OCI-LY3 (cell line): ENCODE results near the gene MYH15.

Source experiments
- H2AFZ ChIP-seq: fragments of 200-600, 300-600 bp; shearing (Covaris generic); 2 replicates; pipeline ENCODE4 v1.6.0; 2014; ENCODE audit warnings: antibody characterized with exemption, low read depth, low read length
- H3K27ac ChIP-seq: fragments of 200-600, 300-600 bp; sonication (generic); 2 replicates; pipeline ENCODE4 v1.5.1; 2014; ENCODE audit warnings: mild to moderate bottlenecking, low read length, moderate library complexity, mixed read lengths
- H3K27me3 ChIP-seq: fragments of 200-600, 300-600 bp; sonication (generic); 2 replicates; pipeline ENCODE4 v1.6.1; 2014; ENCODE audit warnings: low read depth, low read length, mixed read lengths
- H3K36me3 ChIP-seq: fragments of 200-600, 300-600 bp; sonication (generic); replicated peaks from 2 replicates; pipeline ENCODE3; 2014; ENCODE audit warnings: low read depth, low read length, mixed read lengths
- H3K4me1 ChIP-seq: fragments of 300-600, 200-600 bp; sonication (generic); 2 replicates; pipeline ENCODE4 v1.6.1; 2014; ENCODE audit warnings: low read length, mixed read lengths
- H3K4me2 ChIP-seq: fragments of 200-600, 300-600 bp; sonication (generic); 2 replicates; pipeline ENCODE4 v1.6.1; 2014; ENCODE audit warnings: low read length, mixed read lengths
- H3K4me3 ChIP-seq: fragments of 300-600, 200-600 bp; sonication (generic); 2 replicates; pipeline ENCODE4 v1.5.1; 2014; ENCODE audit warnings: antibody characterized with exemption, mild to moderate bottlenecking, low read length, moderate library complexity
- H3K79me2 ChIP-seq: fragments of 300-600, 200-600 bp; shearing (Covaris generic); 2 replicates; pipeline ENCODE4 v1.6.1; 2014; ENCODE audit warnings: mild to moderate bottlenecking, low read length, mixed read lengths
- H3K9ac ChIP-seq: fragments of 300-600, 200-600 bp; shearing (Covaris generic); 2 replicates; pipeline ENCODE4 v1.6.0; 2014; ENCODE audit warnings: mild to moderate bottlenecking, low read length, moderate library complexity
- H3K9me3 ChIP-seq: fragments of 200-600, 300-600 bp; shearing (Covaris generic); 2 replicates; pipeline ENCODE4 v1.6.1; 2014; ENCODE audit warnings: low read length, mixed read lengths; ENCODE audit not compliant: insufficient read depth
- H4K20me1 ChIP-seq: fragments of 200-600, 300-600 bp; sonication (generic); 2 replicates; pipeline ENCODE4 v1.6.1; 2016; ENCODE audit warnings: low read length, mixed read lengths; ENCODE audit not compliant: insufficient read depth
- EZH2phosphoT487 ChIP-seq: fragments of 200-600 bp; shearing (Covaris generic); IDR thresholded peaks from 2 replicates; pipeline ENCODE4 v1.6.1; 2018; ENCODE audit warnings: antibody characterized with exemption, mixed run types, low read depth
- TF ChIP-seq, protein P1 (sequence below): fragments of 200-600, 300-600 bp; sonication (generic); IDR thresholded peaks from 2 replicates; pipeline ENCODE4 v1.5.1; 2014; ENCODE audit warnings: antibody characterized with exemption, low read length, low read depth

MYH15 gene

DNA sequence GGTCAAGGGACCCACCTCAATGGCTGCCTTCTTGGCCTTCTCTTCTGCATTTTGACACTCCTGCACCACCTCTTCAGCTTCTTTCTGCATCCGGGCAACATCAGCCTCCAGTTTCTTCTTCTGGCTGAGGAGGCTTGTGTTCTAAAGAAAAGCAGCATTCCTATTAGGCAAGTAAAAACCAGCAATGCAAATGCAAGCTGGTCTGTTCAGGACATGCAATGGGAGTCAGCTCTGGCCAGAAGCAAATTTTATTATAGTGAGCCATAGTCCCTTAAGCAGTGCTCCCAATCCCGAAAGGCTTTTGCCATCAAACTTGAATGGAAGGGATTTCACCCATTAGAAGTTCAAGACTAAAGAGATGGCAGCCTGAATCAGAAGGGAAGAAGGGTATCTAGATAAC is 116.4 kb downstream of the MYH15 start:
- Histone ChIP-seq H2AFZ (no peak overlapping the region), H3K27ac (no peak overlapping the region), H3K4me3 (no peak overlapping the region), H3K27me3 (peaks cover 15% of the 10 kb centered on the region; the same call in 1 of the 2 replicates), H3K4me2 (no peak overlapping the region), H3K36me3 (no peaks in the 10 kb centered on the region), H3K9me3 (no peaks in the 10 kb centered on the region), H3K4me1 (peaks cover 10% of the 10 kb centered on the region), H3K9ac (no peak overlapping the region), H3K79me2 (no peaks in the 10 kb centered on the region), H4K20me1 (no peaks in the 10 kb centered on the region)
- TF ChIP-seq, protein P1, sequence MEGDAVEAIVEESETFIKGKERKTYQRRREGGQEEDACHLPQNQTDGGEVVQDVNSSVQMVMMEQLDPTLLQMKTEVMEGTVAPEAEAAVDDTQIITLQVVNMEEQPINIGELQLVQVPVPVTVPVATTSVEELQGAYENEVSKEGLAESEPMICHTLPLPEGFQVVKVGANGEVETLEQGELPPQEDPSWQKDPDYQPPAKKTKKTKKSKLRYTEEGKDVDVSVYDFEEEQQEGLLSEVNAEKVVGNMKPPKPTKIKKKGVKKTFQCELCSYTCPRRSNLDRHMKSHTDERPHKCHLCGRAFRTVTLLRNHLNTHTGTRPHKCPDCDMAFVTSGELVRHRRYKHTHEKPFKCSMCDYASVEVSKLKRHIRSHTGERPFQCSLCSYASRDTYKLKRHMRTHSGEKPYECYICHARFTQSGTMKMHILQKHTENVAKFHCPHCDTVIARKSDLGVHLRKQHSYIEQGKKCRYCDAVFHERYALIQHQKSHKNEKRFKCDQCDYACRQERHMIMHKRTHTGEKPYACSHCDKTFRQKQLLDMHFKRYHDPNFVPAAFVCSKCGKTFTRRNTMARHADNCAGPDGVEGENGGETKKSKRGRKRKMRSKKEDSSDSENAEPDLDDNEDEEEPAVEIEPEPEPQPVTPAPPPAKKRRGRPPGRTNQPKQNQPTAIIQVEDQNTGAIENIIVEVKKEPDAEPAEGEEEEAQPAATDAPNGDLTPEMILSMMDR, result no peak
- no peak for TF ChIP-seq EZH2phosphoT487

GRCh38 chr3:108393128-108393900 is 117.1 kb downstream of the MYH15 start:
- Histone ChIP-seq H3K4me2 (no peak overlapping the region), H3K36me3 (no peaks in the 10 kb centered on the region), H3K27ac (no peak overlapping the region)

GRCh38 chr3:108391917-108392593 is 118.3 kb downstream of the MYH15 start:
- TF ChIP-seq, protein P1, result no peak
- no peak for TF ChIP-seq EZH2phosphoT487
- H3K9ac ChIP-seq, result no peak overlapping the region
- no peaks in the 10 kb centered on the region for H4K20me1 ChIP-seq
- no peaks in the 10 kb centered on the region for H3K9me3 ChIP-seq
- H3K4me2 ChIP-seq, result no peak overlapping the region
- H3K27ac ChIP-seq, result no peak overlapping the region
- H3K79me2 ChIP-seq, result no peaks in the 10 kb centered on the region
- H3K27me3 ChIP-seq, result peaks cover 18% of the 10 kb centered on the region; the same call in 1 of the 2 replicates
- H3K36me3 ChIP-seq, result no peaks in the 10 kb centered on the region
- no peak overlapping the region for H3K4me3 ChIP-seq
- no peak overlapping the region for H2AFZ ChIP-seq
- peaks cover 29% of the 10 kb centered on the region for H3K4me1 ChIP-seq

More at GRCh38 chr3:108393128-108393900, 117.1 kb downstream of the MYH15 start:
- TF ChIP-seq, protein P1, result no peak
- no peak for TF ChIP-seq EZH2phosphoT487
- no peak overlapping the region for H2AFZ ChIP-seq
- no peaks in the 10 kb centered on the region for H3K79me2 ChIP-seq
- peaks cover 15% of the 10 kb centered on the region; the same call in 1 of the 2 replicates for H3K27me3 ChIP-seq
- H3K4me3 ChIP-seq, result no peak overlapping the region
- H3K4me1 ChIP-seq, result peaks cover 17% of the 10 kb centered on the region
- no peak overlapping the region for H3K9ac ChIP-seq
- H3K9me3 ChIP-seq, result no peaks in the 10 kb centered on the region
- no peaks in the 10 kb centered on the region for H4K20me1 ChIP-seq

GRCh38 chr3:108389372-108389771 is 121.0 kb downstream of the MYH15 start:
- peak overlapping the region; percentile 68 for H3K4me3 ChIP-seq
- no peaks in the 10 kb centered on the region for H3K79me2 ChIP-seq
- peaks cover 47% of the 10 kb centered on the region for H3K4me1 ChIP-seq
- TF ChIP-seq, protein P1, result no peak
- no peak for TF ChIP-seq EZH2phosphoT487
- H3K27me3 ChIP-seq, result peaks cover 26% of the 10 kb centered on the region; the same call in 1 of the 2 replicates
- no peaks in the 10 kb centered on the region for H3K9me3 ChIP-seq
- H3K27ac ChIP-seq, result no peak overlapping the region
- H3K4me2 ChIP-seq, result peak overlapping the region; percentile 91
- H3K36me3 ChIP-seq, result no peaks in the 10 kb centered on the region
- H4K20me1 ChIP-seq, result no peaks in the 10 kb centered on the region
- no peak overlapping the region for H3K9ac ChIP-seq
- H2AFZ ChIP-seq, result no peak overlapping the region
